Skeletal muscle satellite cell (primary cell): ENCODE results near the gene CENPE.
A peak's percentile ranks its signal among the peaks of the same experiment; 100 is the strongest.

ENCODE experiments used
- H3K27me3 ChIP-seq: 2 replicates; pipeline ENCODE4 v1.7.0; 2013; ENCODE audit warnings: low read length; ENCODE audit not compliant: control insufficient read depth, insufficient read depth
- H3K36me3 ChIP-seq: 2 replicates; pipeline ENCODE4 v1.7.0; 2013; ENCODE audit warnings: mild to moderate bottlenecking, control low read depth, low read length; ENCODE audit not compliant: insufficient read depth
- H3K4me1 ChIP-seq: 2 replicates; pipeline ENCODE4 v1.7.0; 2013; ENCODE audit warnings: low read length; ENCODE audit not compliant: control insufficient read depth, insufficient read depth
- H3K4me2 ChIP-seq: 2 replicates; pipeline ENCODE4 v1.7.0; 2013; ENCODE audit warnings: mild to moderate bottlenecking, low read length
- H3K4me3 ChIP-seq: 2 replicates; pipeline ENCODE4 v1.7.0; 2013; ENCODE audit warnings: low read length
- H3K9ac ChIP-seq: 2 replicates; pipeline ENCODE4 v1.7.0; 2013; ENCODE audit warnings: mild to moderate bottlenecking, low read depth, low read length, moderate library complexity
- H3K9me3 ChIP-seq: replicated peaks from 2 replicates; pipeline ENCODE4 v1.7.0; 2013; ENCODE audit warnings: mild to moderate bottlenecking, control low read depth, low read length

Gene CENPE

GRCh38 chr4:103097112-103097511 is 101.0 kb downstream of the CENPE start:
- Histone ChIP-seq H3K9me3 (no peaks in the 10 kb centered on the region), H3K9ac (no peak overlapping the region), H3K36me3 (no peaks in the 10 kb centered on the region), H3K4me3 (no peak overlapping the region), H3K4me1 (peaks cover 11% of the 10 kb centered on the region), H3K27me3 (no peaks in the 10 kb centered on the region), H3K4me2 (no peak overlapping the region)

- Histone ChIP-seq H3K4me2 (no peak overlapping the region), H3K4me3 (no peak overlapping the region), H3K9ac (no peak overlapping the region), H3K4me1 (peaks cover 11% of the 10 kb centered on the region), H3K9me3 (no peaks in the 10 kb centered on the region), H3K27me3 (no peaks in the 10 kb centered on the region), H3K36me3 (peaks cover 10% of the 10 kb centered on the region)
Measured at GRCh38 chr4:103095080-103095479, 103.1 kb downstream of the CENPE start.

- Histone ChIP-seq H3K4me1 (no peaks in the 10 kb centered on the region), H3K27me3 (no peaks in the 10 kb centered on the region), H3K4me2 (no peak overlapping the region), H3K9ac (no peak overlapping the region), H3K4me3 (no peak overlapping the region), H3K36me3 (peaks cover 33% of the 10 kb centered on the region), H3K9me3 (no peaks in the 10 kb centered on the region)
Measured at GRCh38 chr4:103092245-103092644, 105.9 kb downstream of the CENPE start.

- H3K9ac ChIP-seq, result no peak overlapping the region
- H3K4me1 ChIP-seq, result no peaks in the 10 kb centered on the region
- H3K27me3 ChIP-seq, result no peaks in the 10 kb centered on the region
- peaks cover 38% of the 10 kb centered on the region for H3K36me3 ChIP-seq
- H3K9me3 ChIP-seq, result no peaks in the 10 kb centered on the region
- H3K4me2 ChIP-seq, result no peak overlapping the region
- H3K4me3 ChIP-seq, result no peak overlapping the region
Measured at GRCh38 chr4:103091601-103092223, 106.4 kb downstream of the CENPE start.

GRCh38 chr4:103089481-103089880 is 108.7 kb downstream of the CENPE start:
- Histone ChIP-seq H3K4me2 (no peak overlapping the region), H3K9ac (no peak overlapping the region), H3K27me3 (no peaks in the 10 kb centered on the region)

GRCh38 chr4:103086551-103086950 is 111.6 kb downstream of the CENPE start:
- H3K4me3 ChIP-seq, result no peak overlapping the region
- H3K4me1 ChIP-seq, result no peaks in the 10 kb centered on the region
- H3K4me2 ChIP-seq, result no peak overlapping the region
- no peaks in the 10 kb centered on the region for H3K27me3 ChIP-seq
- peaks cover 48% of the 10 kb centered on the region for H3K36me3 ChIP-seq
- no peak overlapping the region for H3K9ac ChIP-seq
- H3K9me3 ChIP-seq, result no peaks in the 10 kb centered on the region

More at GRCh38 chr4:103089481-103089880, 108.7 kb downstream of the CENPE start:
- H3K9me3 ChIP-seq, result no peaks in the 10 kb centered on the region
- H3K36me3 ChIP-seq, result peaks cover 44% of the 10 kb centered on the region
- no peaks in the 10 kb centered on the region for H3K4me1 ChIP-seq
- no peak overlapping the region for H3K4me3 ChIP-seq

GRCh38 chr4:103085555-103086196 is 112.5 kb downstream of the CENPE start:
- H3K27me3 ChIP-seq, result no peaks in the 10 kb centered on the region
- H3K9me3 ChIP-seq, result no peaks in the 10 kb centered on the region
- H3K4me3 ChIP-seq, result no peak overlapping the region
- H3K9ac ChIP-seq, result no peak overlapping the region
- no peak overlapping the region for H3K4me2 ChIP-seq
- H3K36me3 ChIP-seq, result peaks cover 47% of the 10 kb centered on the region
- no peaks in the 10 kb centered on the region for H3K4me1 ChIP-seq

GRCh38 chr4:103079621-103080020 is 118.5 kb downstream of the CENPE start:
- Histone ChIP-seq H3K36me3 (peaks cover 9% of the 10 kb centered on the region), H3K4me2 (no peak overlapping the region), H3K9me3 (no peaks in the 10 kb centered on the region), H3K27me3 (no peaks in the 10 kb centered on the region), H3K4me3 (no peak overlapping the region), H3K4me1 (peaks cover 12% of the 10 kb centered on the region), H3K9ac (no peak overlapping the region)

GRCh38 chr4:103076747-103077347 is 121.3 kb downstream of the CENPE start, which contains the start of gene SLC9B2:
SLC9B2 (minus strand) TSS chr4:103076761; CDS start chr4:103067550, 9,211 bp downstream.
- Histone ChIP-seq H3K9me3 (no peaks in the 10 kb centered on the region), H3K27me3 (no peaks in the 10 kb centered on the region), H3K4me2 (peak within 1 kb of the TSS; percentile 93), H3K4me1 (peaks cover 20% of the 10 kb centered on the region), H3K36me3 (peaks cover 4% of the 10 kb centered on the region), H3K4me3 (peak within 1 kb of the TSS; percentile 96), H3K9ac (peak within 1 kb of the TSS; percentile 95)

- Histone ChIP-seq H3K36me3 (peaks cover 4% of the 10 kb centered on the region), H3K9ac (peak overlapping the region; percentile 95), H3K27me3 (no peaks in the 10 kb centered on the region), H3K4me2 (peak overlapping the region; percentile 93), H3K4me3 (peak overlapping the region; percentile 96), H3K9me3 (no peaks in the 10 kb centered on the region), H3K4me1 (peaks cover 20% of the 10 kb centered on the region)
Measured at GRCh38 chr4:103075894-103076746, 122.0 kb downstream of the CENPE start.

GRCh38 chr4:103075435-103075893 is 122.7 kb downstream of the CENPE start:
- Histone ChIP-seq H3K4me2 (peak overlapping the region; percentile 93), H3K4me1 (peaks cover 20% of the 10 kb centered on the region), H3K9me3 (no peaks in the 10 kb centered on the region), H3K4me3 (peak overlapping the region; percentile 96), H3K9ac (peak overlapping the region; percentile 95), H3K36me3 (no peaks in the 10 kb centered on the region), H3K27me3 (no peaks in the 10 kb centered on the region)
